ENCODE measurements around the gene EFCAB5.

- TF ChIP-seq CTCF (IDR thresholded peaks at IDR 0.05) (no peak), TCF7L2 (IDR thresholded peaks at IDR 0.05; ENCODE audit: low read depth, low read length) (peak; percentile 66; the same call in 1 of the 2 replicates), POLR2AphosphoS5 (IDR thresholded peaks at IDR 0.05; ENCODE audit: low read depth, low read length) (peak; percentile 99)
Observed at GRCh38 chr17:30116661-30117551, 175.5 kb downstream of the EFCAB5 start, which contains the start of gene NSRP1.
